ENCODE results near the gene OR56B1.

DNA sequence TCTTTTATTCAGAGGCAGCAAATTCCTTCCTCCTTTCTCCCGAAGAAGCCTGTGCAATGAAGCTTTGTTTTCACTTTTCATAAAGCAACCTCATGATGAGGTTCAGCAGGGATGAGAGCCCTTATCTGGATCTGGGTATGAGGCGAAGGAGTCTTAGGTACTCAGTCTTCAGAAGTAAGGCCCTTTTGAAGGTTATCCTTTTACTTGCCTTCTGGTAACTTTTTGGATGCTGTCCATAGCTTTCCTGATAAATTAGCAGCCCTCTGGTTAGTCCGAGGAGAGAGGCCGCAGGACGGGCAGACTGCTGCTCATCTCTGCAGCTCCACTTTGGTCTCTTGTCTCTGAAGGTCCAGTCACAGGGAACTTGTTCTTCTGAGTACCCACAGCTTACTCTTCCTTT, 45.5 kb upstream of the OR56B1 start:
- TF ChIP-seq, protein P1, sequence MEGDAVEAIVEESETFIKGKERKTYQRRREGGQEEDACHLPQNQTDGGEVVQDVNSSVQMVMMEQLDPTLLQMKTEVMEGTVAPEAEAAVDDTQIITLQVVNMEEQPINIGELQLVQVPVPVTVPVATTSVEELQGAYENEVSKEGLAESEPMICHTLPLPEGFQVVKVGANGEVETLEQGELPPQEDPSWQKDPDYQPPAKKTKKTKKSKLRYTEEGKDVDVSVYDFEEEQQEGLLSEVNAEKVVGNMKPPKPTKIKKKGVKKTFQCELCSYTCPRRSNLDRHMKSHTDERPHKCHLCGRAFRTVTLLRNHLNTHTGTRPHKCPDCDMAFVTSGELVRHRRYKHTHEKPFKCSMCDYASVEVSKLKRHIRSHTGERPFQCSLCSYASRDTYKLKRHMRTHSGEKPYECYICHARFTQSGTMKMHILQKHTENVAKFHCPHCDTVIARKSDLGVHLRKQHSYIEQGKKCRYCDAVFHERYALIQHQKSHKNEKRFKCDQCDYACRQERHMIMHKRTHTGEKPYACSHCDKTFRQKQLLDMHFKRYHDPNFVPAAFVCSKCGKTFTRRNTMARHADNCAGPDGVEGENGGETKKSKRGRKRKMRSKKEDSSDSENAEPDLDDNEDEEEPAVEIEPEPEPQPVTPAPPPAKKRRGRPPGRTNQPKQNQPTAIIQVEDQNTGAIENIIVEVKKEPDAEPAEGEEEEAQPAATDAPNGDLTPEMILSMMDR (IDR thresholded peaks at IDR 0.05), result no peak
- TF ChIP-seq POLR2A (IDR thresholded peaks at IDR 0.05), result no peak

Measured in lower leg skin (tissue), 3 donors.